Hepatocyte (in vitro differentiated cells): ENCODE measurements around the gene IQCM.

Source experiments
- EZH2 ChIP-seq: fragments of 200-600 bp; sonication (generic); IDR thresholded peaks from 2 replicates; pipeline ENCODE4 v1.6.1; 2016; ENCODE audit warnings: antibody characterized with exemption, mild to moderate bottlenecking, borderline replicate concordance
- EZH2phosphoT487 ChIP-seq: fragments of 200-600 bp; sonication (generic); IDR thresholded peaks from one replicate; pipeline ENCODE4 v1.6.1; 2018; ENCODE audit warnings: antibody characterized with exemption, mild to moderate bottlenecking, low read depth, moderate library complexity; ENCODE audit not compliant: unreplicated experiment, severe bottlenecking
- TF ChIP-seq, protein P1 (sequence below): fragments of 200-600 bp; sonication (generic); IDR thresholded peaks from 2 replicates; pipeline ENCODE4 v1.5.1; 2016; ENCODE audit warnings: antibody characterized with exemption, mild to moderate bottlenecking; ENCODE audit not compliant: poor library complexity

DNA sequence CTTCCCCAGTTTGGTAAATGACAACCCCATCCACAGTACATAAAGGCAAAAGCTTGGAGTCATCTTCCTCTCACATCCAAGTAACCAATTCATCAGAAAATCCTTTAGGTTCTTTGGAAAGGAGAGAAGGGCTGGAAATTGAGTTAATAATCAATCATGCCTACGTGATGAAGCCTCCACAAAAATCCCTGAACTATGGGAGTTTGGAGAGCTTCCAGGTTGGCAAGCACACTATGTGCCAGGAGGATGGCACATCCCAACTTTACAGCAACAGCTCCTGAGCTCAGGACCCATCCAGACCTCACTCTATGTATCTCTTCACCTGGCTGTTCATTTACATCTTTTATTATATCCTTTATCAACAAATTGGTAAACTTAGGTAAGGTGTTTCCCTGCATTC is 98.9 kb downstream of the IQCM start:
- TF ChIP-seq EZH2 (no peak), EZH2phosphoT487 (no peak)
- TF ChIP-seq, protein P1, sequence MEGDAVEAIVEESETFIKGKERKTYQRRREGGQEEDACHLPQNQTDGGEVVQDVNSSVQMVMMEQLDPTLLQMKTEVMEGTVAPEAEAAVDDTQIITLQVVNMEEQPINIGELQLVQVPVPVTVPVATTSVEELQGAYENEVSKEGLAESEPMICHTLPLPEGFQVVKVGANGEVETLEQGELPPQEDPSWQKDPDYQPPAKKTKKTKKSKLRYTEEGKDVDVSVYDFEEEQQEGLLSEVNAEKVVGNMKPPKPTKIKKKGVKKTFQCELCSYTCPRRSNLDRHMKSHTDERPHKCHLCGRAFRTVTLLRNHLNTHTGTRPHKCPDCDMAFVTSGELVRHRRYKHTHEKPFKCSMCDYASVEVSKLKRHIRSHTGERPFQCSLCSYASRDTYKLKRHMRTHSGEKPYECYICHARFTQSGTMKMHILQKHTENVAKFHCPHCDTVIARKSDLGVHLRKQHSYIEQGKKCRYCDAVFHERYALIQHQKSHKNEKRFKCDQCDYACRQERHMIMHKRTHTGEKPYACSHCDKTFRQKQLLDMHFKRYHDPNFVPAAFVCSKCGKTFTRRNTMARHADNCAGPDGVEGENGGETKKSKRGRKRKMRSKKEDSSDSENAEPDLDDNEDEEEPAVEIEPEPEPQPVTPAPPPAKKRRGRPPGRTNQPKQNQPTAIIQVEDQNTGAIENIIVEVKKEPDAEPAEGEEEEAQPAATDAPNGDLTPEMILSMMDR, result no peak
